GM21619 (cell line): ENCODE measurements around the gene SELENOM.
"Not testable (repeated sequence)": the region's sequence is repeated elsewhere in the genome, so short reads cannot be mapped to it uniquely, and the experiment has no call there.

Source experiments
- ATAC-seq: cut with Tn5 transposase; IDR thresholded peaks from one replicate; pipeline ENCODE4 v1.9.1; 2021; ENCODE audit not compliant: unreplicated experiment

SELENOM gene

DNA sequence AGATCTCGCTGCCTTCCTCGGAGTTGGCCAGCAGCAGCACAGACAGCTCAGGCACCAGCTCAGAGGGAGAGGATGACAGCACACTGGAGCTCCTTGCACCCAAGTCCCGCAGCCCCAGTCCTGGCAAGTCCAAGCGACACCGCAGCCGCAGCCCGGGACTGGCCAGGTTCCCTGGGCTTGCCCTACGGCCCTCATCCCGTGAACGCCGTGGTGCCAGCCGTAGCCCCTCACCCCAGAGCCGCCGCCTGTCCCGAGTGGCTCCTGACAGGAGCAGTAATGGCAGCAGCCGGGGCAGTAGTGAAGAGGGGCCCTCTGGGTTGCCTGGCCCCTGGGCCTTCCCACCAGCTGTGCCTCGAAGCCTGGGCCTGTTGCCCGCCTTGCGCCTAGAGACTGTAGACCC is 26.5 kb upstream of the SELENOM start:
- ATAC-seq: no peak

DNA sequence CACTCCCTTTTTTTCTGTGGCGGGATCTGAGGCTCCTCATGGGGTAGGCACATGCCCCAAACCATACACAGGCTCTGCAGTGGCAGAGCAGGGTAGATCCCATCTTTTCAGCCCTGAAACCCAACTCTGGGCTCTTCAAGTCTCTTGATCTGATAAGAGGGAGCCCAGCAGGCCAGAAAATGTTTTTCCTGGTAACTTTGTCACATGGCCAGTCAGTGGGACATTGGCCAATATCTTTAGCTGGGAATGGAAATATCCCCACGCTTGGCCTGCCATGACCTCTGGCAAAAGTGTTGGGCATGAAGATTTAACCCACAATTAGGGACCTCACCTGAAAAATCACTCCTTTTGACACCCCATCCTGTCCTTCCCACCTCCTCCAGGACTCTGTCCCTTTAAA is 23.5 kb upstream of the SELENOM start:
- no peak for ATAC-seq

GRCh38 chr22:31128156-31128555 is 20.8 kb upstream of the SELENOM start:
- no peak for ATAC-seq

- ATAC-seq: no peak
Observed at GRCh38 chr22:31127181-31127772, 19.9 kb upstream of the SELENOM start.

DNA sequence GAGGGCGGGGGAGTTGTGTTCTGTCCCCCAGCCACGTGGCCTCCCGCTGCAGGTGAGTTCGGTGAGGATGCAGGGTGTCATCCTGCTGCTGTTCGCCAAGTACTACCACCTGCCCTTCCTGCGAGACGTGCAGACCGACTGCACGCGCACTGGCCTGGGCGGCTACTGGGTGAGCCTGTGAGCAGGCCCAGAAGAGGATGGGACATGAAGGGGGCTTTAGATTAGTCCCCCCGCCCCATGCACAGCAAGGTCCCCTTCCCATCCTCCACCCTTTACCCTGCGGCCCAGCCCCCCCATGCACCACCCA is 19.5 kb upstream of the SELENOM start:
- ATAC-seq: no peak

DNA sequence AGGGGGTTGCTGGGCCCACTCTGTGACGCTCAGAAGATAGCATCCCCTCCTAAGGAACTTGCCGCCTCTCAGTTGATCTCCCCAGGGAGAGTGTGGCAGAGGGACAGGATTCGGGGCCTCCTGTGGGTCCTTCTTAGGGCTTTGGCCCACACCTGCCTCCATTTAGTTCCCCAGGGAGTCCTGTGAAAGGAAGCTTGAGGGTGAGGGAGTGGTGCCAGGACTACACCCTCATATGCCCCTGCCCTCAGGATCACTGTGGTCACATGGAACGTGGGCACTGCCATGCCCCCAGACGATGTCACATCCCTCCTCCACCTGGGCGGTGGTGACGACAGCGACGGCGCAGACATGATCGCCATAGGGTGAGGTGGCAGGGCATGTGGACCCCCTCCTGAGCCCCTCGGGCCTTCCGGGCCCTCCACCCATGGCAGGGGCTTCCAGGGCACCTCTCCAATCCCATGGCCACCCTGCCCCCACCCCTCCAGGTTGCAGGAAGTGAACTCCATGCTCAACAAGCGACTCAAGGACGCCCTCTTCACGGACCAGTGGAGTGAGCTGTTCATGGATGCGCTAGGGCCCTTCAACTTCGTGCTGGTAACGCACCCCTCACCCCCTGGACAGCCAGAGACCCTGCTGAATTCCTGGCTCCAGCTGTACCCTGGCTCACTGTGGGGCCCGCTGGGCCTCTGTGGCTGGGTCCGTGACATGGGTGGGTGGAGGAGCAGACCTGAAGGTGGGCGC is 18.9 kb upstream of the SELENOM start:
- ATAC-seq: no peak

DNA sequence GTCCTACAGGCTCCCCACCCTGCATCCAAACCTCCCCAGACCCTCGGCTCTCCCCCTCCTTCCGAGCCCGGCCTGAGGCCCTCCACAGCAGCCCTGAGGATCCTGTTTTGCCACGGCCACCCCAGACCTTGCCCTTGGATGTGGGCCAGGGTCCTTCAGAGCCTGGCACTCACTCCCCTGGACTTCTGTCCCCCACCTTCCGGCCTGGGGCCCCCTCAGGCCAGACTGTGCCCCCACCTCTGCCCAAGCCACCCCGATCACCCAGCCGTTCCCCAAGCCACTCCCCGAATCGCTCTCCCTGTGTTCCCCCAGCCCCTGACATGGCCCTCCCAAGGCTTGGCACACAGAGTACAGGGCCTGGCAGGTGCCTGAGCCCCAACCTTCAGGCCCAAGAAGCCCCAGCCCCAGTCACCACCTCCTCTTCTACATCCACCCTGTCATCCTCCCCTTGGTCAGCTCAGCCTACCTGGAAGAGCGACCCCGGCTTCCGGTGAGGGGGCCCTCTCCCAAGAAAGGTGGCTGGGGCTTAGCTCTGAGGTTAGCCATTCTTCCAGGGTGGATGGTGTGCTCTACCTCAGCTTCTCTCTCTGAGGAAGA is 18.3 kb upstream of the SELENOM start:
- ATAC-seq: no peak

GRCh38 chr22:31124811-31125465 is 17.6 kb upstream of the SELENOM start:
- ATAC-seq: no peak

- ATAC-seq: no peak
Observed at GRCh38 chr22:31124290-31124689, 16.9 kb upstream of the SELENOM start.

DNA sequence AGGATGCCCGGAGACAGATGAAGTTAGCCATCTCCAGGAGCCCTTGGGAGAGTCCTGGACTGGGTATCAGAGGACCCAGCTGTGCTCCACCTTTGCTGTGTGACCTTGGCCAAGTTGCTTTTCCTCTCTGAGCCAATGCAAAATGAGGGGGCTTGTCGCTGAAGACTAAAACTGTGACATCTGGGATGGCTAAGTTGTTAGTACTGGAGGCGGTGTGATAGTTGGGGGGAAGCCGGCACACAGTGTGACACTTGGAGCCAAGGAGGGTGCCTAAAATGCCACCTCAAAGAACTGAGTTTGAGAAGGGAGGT is 15.9 kb upstream of the SELENOM start:
- ATAC-seq: no peak

DNA sequence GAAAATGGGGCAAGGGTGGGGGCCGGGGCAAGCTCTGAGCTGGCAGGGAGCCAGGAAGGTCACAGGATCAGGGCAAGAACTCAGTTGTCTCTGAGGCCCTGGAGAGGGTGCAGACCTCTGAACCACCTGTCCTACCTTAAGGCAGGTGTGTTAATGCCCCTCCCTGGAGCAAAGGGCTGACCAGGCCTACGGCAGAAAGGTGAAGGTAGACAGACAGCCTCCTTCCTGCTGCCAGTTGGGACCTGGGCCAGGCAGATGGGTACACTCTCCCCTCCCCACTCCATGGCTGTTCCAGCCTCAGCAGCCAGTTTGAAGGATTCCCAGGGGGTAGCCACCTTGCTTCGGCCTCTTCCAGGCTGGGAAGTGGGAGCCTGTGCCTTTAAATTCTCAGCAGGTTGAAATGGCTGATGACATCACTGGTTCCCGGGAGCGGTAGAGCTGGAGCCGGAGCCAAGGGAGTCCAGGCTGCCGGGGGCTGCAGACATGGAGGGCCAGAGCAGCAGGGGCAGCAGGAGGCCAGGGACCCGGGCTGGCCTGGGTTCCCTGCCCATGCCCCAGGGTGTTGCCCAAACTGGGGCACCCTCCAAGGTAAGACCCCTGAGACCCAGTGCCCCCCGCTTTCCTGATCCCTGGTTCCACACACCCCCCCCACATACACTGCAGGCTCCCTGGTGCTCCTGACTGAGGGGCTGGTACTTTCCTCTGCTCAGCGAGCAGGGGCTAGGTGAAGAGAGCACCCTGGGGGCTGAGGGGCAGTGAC is 15.3 kb upstream of the SELENOM start, which contains the start of gene INPP5J:
TSS of gene INPP5J (plus strand) at position 435 of the 760 bp plus-strand sequence. CDS start at position 484, 49 bp downstream.
- ATAC-seq: no peak

DNA sequence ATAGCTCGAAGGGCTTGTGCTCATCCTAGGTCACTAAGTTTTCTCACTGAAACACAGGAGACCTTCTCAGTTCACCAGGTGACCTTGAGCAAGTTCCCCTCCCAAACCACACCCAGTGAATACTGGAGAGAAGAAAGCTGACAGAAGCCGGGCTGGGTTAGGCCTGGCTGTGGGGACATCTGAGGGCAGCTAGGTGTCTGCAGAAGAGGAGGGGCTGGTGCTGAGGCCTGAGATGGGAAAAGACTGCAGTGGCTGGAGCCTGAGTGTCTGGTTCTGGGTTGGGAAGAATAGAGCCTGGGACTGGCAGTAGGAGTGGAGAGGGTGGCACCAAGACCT is 14.8 kb upstream of the SELENOM start:
- ATAC-seq: no peak

DNA sequence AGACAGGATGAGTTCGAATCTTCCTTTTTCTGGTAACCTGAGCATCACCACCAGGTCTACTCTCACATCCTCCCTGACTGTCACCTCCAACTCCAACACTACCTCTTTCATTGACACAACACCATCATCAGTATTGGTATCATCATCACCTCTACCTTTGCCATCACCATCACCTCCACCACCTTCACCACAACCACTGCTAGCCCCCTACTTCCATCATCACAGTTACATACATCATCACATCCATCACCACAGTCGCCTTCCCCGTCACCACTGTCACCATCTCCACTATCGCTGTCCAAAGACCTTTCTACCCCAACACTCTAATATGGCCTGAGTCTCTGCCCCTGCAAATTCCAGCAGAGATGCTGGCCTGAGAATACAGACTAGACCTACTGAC is 14.0 kb upstream of the SELENOM start:
- no peak for ATAC-seq

- ATAC-seq: no peak
Observed at GRCh38 chr22:31120642-31121041, 13.3 kb upstream of the SELENOM start.

DNA sequence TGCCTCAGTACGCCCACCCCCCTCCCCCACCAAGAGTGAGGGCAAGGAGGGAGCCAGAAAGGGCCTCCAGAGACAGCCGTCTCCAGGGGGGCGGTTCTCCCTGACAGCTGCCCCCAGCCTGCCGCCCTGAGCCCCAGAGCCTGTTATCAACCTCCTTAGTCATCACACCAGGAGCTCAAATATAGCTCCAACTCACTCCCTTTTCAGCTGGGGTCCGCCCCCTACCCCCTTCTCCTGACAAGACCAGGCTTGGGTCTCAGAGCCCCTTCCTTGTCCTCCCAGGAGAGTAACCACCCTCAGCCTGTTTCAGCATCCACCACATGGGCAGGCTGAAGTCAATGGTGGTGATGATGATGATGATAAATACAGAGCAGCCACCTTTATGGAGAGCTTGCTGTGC is 12.9 kb upstream of the SELENOM start:
- no peak for ATAC-seq

GRCh38 chr22:31119026-31119717 is 11.8 kb upstream of the SELENOM start:
- ATAC-seq: no peak

- ATAC-seq: no peak
Observed at GRCh38 chr22:31118046-31118820, 10.9 kb upstream of the SELENOM start.

DNA sequence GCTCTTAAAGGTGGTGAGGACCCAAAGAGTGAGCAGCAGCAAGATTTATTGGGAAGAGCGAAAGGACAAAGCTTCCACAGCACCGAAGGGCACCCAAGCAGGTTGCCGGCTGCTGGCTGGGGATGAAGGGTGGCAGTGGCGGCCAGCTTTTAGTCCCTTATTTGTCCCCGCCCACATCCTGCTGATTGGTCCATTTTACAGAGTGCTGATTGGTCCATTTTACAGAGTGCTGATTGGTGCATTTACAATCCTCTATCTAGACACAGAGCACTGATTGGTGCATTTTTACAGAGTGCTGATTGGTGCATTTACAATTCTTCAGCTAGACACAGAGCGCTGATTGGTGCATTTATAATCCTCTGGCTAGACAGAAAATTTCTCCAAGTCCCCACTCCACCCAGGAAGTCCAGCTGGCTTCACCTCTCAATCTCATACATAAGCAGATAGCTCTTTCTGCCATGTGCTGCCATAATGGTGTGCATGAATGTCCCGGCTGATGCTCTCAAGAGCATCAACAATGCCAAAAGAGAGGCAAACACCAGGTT is 5.3 kb upstream of the SELENOM start:
- not testable (repeated sequence) for ATAC-seq

DNA sequence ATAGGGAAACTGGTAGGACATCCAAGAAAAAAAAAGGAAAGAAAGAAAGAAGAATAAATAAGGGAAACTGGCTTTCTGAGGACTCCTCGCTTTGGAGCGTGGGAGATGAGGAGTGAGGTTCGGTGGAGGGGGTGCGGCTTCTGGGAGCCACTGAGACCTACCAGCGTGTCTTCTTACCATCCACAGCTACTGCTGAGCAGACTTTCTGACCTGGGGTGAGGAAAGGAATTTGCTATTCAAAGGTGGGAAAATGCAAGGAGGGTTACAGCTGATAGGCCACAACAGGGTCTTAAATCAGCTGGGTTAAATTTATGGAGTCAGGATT is 488 bp upstream of the SELENOM start:
- ATAC-seq: no peak

- no peak for ATAC-seq
Observed at GRCh38 chr22:31106731-31107177, 614 bp downstream of the SELENOM start.
